ENCODE measurements around the gene RDM1.
"Not testable (repeated sequence)": the region's sequence is repeated elsewhere in the genome, so short reads cannot be mapped to it uniquely, and the experiment has no call there.

The RDM1 gene

DNA sequence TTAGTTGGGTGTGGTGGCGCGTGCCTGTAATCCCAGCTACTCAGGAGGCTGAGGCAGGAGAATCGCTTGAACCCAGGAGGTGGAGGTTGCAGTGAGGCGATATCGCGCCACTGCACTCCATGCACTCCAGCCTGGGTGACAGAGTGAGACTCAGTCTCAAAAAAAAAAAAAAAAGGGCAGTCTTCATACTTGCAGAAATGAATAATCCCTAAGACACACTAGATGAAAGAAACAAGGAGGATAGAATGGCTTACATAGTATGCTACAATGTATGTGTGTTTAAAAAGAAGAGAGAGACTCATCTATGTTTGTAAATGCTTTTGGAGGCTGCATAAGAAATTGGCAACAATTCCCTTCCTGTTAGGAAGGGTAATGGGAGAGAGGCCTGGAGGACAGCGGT lies 32.8 kb downstream of the RDM1 start:
- not testable (repeated sequence) for DNase-seq

DNA sequence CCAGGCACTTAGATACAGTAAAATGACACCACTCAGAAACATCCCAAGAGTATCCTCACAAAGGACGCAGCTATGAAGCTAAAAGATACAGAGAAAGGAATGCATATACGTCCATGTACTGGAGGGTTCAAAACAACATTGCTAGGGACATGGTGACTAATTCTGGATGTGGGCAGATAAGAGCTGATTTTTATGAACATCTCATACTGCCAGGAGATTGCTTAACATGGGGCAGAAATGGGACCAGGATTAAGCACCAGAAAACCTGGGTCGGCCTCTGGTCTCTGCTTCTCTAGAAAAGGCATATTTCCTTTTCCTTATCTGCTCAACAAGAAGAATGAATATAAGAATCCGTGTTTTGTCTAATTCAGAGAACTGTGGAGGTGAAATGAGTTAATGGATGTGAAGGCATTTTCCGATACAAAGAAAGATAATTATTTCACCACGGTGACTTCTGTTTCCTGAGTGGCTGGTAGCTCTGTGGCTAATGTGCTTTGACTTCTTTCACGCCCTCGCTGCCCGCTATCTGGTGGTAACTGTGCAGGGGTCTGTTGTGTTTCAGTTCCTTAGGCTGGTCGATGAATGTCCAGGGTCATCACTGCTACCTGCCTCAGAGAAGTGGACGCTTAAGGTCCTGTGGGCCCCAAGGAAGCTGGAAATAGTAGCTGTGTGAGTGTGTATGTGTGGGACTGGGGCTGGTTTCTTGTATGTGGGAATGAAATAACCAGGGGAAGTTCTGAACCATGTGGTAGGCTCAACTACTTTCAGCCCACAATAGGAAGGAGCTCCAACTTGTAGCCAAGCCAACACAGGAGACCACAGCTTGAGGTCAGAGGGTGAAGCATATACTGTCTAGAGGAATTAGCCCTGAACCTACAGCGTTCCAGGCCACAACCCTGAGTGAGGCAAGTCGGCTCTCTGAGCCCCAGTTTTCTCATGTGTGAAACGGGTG lies 34.7 kb downstream of the RDM1 start:
- no peak for DNase-seq

DNA sequence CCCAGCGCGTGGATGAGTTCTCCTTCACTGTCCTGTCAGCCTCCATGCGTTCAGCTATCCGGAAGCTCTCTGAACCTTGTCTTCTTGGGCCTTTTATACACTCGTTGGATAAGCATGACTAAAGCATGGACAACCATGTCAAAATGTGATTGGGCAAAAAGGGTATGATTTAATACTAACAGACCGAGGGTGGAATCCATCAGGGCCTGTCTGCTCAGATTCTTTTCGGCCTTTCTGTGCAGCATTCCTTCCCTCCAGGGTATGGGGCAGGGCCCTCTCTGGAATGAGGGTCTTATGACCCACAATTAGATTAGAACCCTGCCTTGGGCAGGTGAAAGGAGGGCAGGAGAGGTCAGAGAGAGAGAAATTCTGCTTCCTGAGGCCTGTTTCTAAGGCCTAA lies 36.4 kb downstream of the RDM1 start:
- no peak for DNase-seq

DNA sequence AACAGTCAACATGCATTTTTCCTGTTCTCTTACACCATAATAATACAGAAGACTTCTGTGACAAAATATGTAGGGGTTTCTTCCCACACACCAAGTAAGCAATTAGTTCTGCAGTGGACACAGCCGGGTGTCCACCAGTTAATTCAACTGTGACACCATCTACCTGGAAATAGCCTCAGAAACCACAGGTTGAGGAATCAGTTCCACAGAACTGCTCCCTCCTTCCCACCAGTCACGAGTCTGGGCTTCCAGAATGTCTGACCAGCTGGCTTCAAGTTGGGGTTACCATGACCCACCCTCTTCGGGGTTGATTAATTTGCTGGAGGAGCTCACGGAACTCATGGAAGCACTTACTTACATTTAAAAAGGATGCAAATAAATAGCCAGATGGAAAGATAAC lies 36.8 kb downstream of the RDM1 start:
- DNase-seq = no peak

DNA sequence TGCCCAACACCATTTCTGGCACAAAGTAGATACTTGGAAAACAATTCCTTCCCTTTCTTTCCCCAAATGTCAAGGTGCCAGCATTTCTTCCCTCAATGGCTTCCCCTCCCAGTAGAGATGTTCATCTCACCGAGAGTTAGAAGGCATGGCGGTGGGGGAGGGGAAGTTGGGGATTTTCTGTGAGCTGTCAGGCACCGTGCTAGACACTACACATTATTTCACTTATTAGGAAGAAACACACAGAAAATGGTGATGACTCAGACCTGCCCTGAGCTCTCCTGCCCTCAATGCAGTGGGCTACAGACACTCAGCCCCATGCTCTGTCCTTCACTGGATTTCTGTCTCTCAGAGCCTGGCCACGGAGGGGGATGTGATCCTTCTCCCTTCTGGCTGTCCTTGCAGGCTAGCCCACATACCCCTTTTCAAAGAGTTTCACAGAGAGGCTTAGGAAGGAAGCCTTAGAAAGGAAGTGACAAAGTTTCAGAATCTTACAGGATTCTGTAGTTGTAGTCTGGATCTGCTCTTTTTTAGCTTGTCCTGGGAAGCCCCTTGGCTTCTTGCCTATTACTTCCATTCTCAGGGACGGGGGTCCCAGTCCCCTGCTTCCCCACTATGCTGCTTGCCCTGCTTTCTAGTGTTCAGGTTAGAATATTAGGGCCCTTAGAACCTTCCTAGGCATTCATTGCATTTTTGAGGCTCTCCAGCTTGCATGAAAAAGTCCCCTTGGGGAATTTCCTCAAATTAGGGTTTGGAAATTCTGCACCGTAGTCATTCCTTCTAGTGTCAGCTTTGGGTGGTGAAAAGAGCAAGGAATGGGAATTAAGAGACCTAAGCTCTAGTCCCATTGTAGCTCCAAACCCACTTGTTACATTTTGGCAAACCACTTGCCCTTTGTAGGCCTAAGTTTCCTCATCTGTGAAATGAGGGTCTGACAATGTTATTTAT lies 38.2 kb downstream of the RDM1 start:
- DNase-seq = no peak

DNA sequence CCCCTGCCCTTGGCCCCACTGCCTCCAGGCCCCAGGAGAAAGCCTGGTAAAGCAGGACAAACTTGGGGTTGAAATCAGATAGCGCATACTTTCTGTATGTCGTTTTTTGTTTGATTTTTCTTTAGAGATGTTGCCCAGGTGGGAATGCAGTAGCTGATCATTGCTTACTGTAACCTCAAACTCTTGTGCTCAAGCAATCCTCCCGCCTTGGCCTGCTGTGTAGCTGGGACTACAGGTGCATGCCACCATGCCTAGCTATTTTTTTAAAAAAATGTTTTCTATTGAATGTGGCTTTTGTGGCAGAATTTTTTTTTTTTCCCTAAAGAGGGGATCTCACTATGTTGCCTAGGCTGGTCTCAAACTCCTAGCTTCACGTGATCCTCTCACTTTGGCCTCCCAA lies 39.3 kb downstream of the RDM1 start:
- no peak for DNase-seq

DNA sequence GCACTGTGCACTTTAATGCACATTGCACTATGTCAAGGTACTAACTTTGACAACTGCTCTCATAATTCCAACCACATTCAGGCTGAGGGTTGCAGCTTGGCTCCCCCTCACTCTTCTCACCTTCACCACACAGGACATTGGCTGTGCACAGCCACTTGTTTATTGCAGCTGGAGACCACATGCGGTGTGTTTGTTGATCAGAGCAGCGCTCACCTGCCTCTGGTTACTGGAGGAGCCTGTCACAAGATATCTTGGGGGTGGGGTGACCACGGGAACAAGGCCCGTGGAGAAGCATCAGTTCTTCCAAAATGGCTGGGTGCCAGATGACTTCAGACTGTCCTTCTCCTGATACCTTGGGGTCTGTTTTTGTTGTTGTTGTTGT lies 39.8 kb downstream of the RDM1 start:
- DNase-seq = peak; percentile 49

DNA sequence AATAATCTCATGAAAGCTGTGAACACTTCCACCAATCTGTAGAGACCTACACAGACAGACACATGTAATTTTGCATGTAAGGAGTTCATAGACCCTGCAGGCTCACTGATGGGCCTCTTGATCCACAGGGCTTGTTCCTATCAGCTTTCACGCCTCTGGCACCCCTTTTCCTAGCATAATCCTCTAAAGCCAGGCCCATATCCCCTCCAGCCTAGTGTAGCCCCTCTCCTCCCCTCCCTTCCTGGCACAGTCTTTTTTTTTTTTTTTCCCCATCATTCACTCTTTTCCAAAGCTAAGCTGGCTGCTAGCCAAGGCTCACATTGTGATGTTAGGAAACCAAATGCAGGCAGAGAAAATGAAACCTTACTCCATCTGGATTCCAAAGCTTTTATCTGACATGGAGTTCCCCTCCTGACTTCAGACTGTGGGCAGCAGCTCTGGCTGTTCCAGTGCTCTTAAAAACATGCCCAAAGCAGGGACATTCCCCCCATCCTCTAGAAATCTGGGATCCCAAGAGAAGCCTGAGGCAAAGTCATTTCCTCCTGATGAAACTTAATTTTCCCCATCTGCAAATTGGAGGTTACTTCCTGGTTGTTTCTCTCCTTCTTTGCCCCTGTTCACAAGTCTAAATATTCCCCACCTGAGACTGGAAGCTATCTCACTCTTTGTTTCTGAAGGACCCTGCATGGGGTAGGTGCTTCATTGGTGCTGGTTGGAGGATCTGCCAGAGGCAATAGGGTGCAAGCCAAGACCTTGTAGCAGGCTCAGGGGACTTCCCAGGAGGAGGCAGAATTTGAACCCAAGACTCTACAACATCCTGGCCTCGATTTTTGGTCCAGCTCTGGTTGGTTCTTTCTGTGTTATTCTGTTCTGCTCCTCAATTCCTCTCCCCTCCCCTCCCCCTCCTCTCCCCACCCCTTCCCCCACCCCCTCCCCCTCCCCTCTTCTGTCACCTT lies 40.5 kb downstream of the RDM1 start:
- no peak for DNase-seq

DNA sequence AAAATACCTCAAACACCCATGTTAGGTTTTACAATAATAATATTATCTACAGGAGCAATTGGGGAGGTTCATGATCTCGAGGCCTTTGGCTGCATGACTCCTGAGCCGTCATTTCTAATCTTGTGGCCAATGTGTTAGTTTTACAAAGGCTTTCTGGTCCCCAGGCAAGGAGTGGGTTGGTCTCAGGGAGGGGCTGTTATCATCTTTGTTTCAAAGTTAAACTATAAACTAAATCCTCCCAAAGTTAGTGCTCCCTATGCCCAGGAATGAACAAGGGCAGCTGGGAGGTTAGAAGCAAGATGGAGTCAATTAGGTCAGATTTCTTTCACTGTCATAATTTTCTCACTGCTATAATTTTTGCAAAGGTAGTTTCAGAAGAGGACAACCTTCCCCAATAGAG lies 41.3 kb downstream of the RDM1 start:
- DNase-seq = no peak

DNA sequence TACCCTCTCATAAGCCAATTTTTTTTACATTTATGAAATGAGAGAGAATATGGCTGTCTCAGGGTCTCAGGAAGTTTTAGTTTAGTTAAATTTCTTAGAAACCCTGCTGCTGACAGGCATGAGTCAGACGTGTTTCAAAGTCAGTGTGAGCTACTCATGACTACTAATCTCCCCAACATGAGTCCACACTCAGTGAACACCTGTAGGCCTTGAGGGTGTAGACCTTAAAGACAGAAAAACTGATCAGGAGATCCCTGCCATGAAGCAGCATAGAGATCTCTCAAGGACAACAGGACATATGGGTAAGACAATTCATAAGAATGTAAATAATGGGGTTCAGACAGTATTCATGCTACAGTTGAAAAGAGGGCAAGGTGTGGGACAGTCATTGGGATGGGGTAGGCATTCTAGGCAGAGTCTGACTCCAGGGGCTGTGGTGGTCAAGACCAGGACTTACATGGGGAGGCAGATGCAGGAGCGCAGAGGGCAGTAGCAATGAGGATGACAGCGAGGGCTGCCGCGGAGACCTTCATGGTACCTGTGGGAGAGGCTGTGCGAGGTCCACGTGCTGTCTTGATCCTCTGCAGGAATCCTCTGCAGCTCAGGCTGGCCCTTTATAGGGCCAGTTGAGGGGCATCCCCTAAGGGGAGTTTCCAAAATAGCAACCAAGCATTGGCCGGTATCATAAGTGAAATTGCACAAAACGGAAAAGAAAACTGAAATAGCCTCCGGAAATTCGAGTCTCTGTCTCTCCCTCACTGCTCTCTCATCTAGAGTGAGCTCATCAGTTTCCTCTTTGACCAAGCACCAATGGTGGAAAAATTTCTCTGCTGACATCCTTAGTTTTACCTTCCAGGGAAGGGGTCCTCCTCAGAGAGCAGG lies 50.6 kb downstream of the RDM1 start, which contains the start of gene CCL5:
CCL5 (minus strand) TSS at position 588 of the 882 bp plus-strand sequence.
- no peak for DNase-seq

DNA sequence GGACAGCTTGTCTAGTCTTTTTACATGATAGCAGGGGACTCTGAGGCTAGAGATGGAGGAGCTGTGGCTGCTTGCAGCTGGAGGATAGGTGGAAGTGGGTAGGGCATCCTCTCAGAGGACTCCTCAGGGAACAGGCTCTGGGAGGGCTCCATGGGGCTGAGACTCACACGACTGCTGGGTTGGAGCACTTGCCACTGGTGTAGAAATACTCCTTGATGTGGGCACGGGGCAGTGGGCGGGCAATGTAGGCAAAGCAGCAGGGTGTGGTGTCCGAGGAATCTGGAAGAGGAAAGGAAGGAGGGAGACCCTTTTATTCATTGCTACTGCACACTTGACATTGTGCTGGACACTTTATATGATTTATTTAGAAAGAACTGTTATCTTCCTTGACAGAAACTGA lies 52.2 kb downstream of the RDM1 start:
- DNase-seq = no peak

DNA sequence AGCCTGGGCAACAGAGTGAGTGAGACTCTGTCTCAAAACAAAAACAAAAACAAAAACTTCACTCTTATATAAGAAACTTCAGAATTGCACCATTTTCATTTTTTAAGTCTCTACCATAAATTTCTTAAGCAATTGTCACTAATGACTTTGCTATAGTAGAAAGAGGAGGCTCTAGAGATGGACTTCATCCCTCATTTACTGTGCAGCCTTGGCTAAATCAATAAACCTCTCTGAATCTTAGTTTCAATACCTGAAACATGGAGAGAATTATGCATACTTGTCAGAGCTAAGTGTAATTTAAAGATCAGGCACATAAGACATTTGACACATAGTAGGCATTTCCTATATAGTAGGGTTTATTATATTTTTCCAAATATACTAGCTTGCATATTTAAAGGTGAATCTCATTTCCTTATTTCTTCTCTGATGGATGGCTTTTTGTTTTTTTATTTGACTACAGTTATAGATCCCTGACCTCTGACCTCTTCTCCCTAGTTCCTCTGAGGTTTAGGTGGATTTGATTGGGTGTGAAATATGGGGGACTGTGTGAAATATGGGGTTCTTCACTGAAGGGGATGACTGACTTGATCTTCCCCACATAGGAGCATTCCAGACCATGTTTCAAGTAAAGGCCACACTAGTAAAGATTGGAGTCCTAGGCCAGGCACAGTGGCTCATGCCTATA lies 53.1 kb downstream of the RDM1 start:
- DNase-seq = no peak

DNA sequence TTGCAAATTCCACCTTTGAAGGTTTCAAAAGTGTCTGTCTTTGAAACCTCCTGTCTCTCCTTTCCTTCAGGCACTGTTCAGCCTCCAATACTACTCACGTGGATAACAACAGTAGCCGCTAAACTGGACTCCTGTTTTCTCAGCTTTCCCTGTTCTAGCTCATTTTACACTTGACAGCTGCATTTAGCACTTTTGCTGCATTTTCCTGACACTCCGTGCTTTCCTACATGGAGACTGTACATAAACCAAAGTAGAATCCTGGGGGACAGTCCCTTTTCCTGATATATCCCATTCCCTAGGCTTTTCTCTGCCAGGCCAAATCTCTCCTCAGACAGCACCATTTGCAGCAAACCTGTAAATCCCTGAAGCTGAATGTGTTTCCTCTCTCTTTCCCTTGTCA lies 54.0 kb downstream of the RDM1 start:
- no peak for DNase-seq

DNA sequence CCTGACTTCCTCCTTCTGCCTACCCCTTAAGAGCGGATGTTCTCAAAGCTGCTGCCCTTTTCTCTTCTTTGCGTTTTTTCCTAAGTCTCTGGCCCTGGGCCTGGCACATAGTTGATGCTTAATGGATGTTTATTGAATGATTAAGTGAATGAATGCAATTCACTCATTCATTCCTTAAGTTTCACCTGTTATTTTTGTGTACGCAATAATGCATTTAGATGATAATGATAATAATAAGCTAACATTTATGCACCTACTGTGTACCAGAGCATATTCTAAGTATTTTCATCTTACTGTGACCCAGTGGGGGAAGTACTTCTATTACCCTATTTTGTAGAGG lies 54.8 kb downstream of the RDM1 start:
- DNase-seq = no peak

DNA sequence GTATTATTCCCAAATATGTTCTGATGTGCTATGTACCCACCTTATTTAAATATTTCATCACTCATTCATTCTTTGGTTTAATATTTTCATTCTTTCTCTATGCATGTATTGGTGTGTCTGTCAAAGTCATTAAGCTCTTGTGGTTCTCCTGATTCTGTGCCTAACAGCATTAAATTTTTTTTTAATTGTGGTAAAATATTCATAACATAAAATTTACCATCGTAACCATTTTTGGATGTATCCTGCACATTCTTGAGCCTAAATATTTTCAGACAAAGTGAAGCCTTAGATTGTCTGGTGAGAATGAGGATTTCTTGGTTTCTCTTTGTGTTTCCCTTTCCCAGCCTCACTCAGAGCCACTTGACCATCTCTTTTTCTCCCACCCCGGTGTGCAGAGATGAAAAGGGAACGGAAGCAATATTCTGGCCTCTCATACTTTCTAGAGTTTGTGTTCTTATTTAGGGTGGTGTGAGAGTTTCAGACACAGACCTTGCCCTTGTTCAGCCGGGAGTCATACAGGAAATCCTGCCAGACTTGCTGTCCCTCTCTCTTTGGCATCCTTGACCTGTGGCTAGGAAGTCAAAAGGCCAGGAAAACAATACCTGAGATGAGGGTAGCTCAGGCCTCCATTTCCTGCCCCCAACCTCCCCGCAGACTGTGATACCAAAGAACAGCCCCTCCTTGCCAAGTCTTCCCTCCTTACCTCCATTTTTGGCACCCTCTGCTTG lies 55.3 kb downstream of the RDM1 start:
- no peak for DNase-seq

DNA sequence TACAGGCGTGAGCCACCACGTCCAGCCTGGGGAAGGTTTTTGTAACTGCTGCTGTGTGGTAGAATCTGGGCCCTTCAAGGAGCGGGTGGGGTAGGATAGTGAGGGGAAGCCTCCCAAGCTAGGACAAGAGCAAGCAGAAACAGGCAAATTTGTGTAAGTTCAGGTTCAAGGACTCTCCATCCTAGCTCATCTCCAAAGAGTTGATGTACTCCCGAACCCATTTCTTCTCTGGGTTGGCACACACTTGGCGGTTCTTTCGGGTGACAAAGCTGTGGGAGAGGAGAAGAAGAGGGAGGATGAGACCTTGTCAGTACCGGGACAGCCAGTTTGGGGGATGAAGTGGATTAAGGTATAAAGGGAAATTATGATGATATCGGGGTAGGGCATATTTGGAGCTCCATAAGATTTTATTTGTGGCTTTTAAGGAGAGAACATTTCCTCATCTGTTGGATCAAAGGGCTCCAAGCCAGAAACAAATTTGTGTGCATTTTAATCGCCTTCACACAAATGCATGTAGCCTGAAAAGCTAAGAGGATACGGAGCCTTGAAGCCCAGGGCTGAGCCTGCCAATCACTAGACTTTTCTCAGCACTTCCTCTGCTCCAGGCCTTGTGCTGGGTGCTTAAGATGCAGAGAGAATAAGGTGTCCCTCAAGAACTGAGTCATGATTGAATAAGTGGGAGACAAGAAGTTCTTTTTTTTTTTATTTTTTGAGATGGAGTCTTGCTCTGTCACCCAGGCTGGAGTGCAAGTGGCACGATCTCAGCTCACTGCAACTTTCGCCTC lies 58.2 kb downstream of the RDM1 start:
- no peak for DNase-seq

DNA sequence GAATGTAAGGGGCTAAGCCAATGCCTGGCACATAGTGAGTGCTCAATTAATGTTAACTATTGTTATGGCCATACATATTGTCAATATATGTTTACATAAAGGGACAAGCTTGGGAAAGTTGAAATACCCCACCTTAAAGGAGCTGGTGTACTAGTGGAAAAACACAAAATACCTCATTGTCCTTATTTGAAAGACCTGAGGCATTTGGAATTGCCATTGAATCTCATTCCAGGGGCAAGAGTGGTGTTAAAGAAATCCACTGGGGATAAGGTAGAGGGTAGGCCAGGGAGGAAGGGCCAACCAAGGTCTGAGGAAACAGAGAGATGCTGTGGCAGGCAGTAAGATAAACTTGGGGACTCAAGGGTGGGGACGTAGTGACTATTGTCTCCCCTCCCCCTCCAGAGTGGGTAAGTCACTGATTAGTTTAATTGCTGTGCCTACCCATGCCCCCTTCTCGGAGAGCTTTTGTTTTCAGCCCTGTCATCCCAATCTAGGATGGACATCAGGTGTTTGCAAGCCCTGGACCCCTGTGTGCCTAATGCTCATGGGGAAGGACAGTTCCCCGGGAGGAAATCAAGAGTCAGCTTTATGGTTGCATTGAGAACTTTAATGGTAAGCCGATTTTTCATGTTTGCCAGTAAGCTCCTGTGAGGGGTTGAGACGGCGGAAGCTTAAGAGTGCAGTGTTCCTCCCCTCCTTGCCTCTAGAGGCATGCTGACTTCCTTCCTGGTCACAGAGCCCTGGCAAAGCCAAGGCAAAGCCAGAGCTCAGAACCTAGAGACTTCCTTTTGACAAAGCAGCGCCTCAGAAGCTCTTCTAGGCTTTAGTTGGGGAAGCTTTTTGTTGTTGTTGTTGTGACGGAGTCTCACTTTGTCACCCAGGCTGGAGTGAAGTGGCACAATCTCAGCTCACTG lies 59.4 kb downstream of the RDM1 start:
- no peak for DNase-seq

DNA sequence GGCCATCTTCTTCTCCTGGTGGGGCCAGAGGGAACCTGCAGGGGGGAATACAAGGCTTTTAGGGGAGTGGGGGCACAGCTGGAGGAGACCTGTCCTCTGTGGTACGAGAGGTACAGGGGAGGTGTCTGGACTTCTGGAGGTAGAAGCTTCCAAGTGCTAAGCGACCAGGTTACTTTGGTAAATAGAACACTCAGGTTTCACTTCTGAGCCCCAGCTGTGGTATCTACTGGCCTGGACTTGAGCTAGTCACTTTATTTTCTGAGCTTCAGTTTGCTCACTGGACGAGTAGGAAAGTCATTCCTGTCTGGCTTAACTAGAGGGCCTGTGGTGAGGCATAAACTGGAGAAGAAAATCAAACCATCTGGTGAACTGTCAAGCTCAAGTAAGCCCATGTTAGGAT lies 61.8 kb downstream of the RDM1 start, which contains the start of gene HEATR9:
HEATR9 (minus strand) TSS at position 155 of the 400 bp plus-strand sequence; CDS start at position 6, 149 bp downstream.
- DNase-seq = no peak

All from NCI-H510A (cell line).